HG03442 (cell line): ENCODE measurements around the gene FAM110D.

Source experiments
- ATAC-seq: cut with Tn5 transposase; IDR thresholded peaks from one replicate; pipeline ENCODE4 v1.9.1; 2021; ENCODE audit warnings: mild to moderate bottlenecking, moderate library complexity; ENCODE audit not compliant: unreplicated experiment

FAM110D gene

GRCh38 chr1:26158908-26159742 is at the start of gene FAM110D:
Gene FAM110D (plus strand): TSS chr1:26159079. CDS start chr1:26161292, 2,213 bp downstream.
- ATAC-seq, result no peak

GRCh38 chr1:26109229-26110164 is 49.4 kb upstream of the FAM110D start:
- ATAC-seq, result no peak

GRCh38 chr1:26110731-26111529 is 47.9 kb upstream of the FAM110D start:
- ATAC-seq, result peak; percentile 28

- ATAC-seq, result peak; percentile 70
Measured at GRCh38 chr1:26111530-26112406, 47.1 kb upstream of the FAM110D start, which contains the start of gene PDIK1L. Gene PDIK1L (plus strand): TSS chr1:26111824. CDS start chr1:26114309, 2,485 bp downstream.

GRCh38 chr1:26112407-26112775 is 46.5 kb upstream of the FAM110D start:
- ATAC-seq, result peak; percentile 11

GRCh38 chr1:26114165-26114927 is 44.5 kb upstream of the FAM110D start:
- no peak for ATAC-seq

GRCh38 chr1:26119892-26120608 is 38.8 kb upstream of the FAM110D start:
- no peak for ATAC-seq

- ATAC-seq, result no peak
Measured at GRCh38 chr1:26121854-26122773, 36.8 kb upstream of the FAM110D start.

GRCh38 chr1:26122988-26123973 is 35.6 kb upstream of the FAM110D start:
- no peak for ATAC-seq

- no peak for ATAC-seq
Measured at GRCh38 chr1:26124418-26125331, 34.2 kb upstream of the FAM110D start.

GRCh38 chr1:26125382-26125781 is 33.5 kb upstream of the FAM110D start:
- ATAC-seq, result no peak

GRCh38 chr1:26125946-26126320 is 32.9 kb upstream of the FAM110D start:
- ATAC-seq, result no peak

- peak; percentile 53 for ATAC-seq
Measured at GRCh38 chr1:26126321-26127084, 32.4 kb upstream of the FAM110D start.
